ENCODE measurements around the gene ADGRB3.

ADGRB3 gene

GRCh38 chr6:68758559-68758958 is 123.5 kb downstream of the ADGRB3 start:
- TF ChIP-seq EGR1 (IDR thresholded peaks at IDR 0.05) (no peak), TEAD4 (IDR thresholded peaks at IDR 0.05) (no peak), REST (IDR thresholded peaks at IDR 0.05; ENCODE audit: low read depth) (no peak), TCF12 (IDR thresholded peaks at IDR 0.05; ENCODE audit: low read depth) (no peak), USF1 (IDR thresholded peaks at IDR 0.05) (no peak), NFIC (IDR thresholded peaks at IDR 0.05) (no peak), YY1 (IDR thresholded peaks at IDR 0.05; ENCODE audit: low read depth) (no peak), CEBPB (IDR thresholded peaks at IDR 0.05) (no peak), TAF1 (IDR thresholded peaks at IDR 0.05; ENCODE audit: low read depth) (no peak), RAD21 (IDR thresholded peaks at IDR 0.05; ENCODE audit: low read depth) (no peak), CREB1 (IDR thresholded peaks at IDR 0.05; ENCODE audit: low read depth) (no peak), FOXM1 (IDR thresholded peaks at IDR 0.05; ENCODE audit: borderline replicate concordance, low read depth) (no peak), ZBTB7A (IDR thresholded peaks at IDR 0.05; ENCODE audit: low read depth) (no peak)

GRCh38 chr6:68760485-68760884 is 125.4 kb downstream of the ADGRB3 start:
- TF ChIP-seq EGR1 (IDR thresholded peaks at IDR 0.05) = no peak
- no peak for TF ChIP-seq REST (IDR thresholded peaks at IDR 0.05; ENCODE audit: low read depth)
- no peak for TF ChIP-seq TEAD4 (IDR thresholded peaks at IDR 0.05)
- no peak for TF ChIP-seq USF1 (IDR thresholded peaks at IDR 0.05)
- TF ChIP-seq NFIC (IDR thresholded peaks at IDR 0.05) = no peak
- TF ChIP-seq TAF1 (IDR thresholded peaks at IDR 0.05; ENCODE audit: low read depth) = no peak
- no peak for TF ChIP-seq MAX (IDR thresholded peaks at IDR 0.05)
- no peak for TF ChIP-seq YY1 (IDR thresholded peaks at IDR 0.05; ENCODE audit: low read depth)
- no peak for TF ChIP-seq FOXM1 (IDR thresholded peaks at IDR 0.05; ENCODE audit: borderline replicate concordance, low read depth)
- TF ChIP-seq RAD21 (IDR thresholded peaks at IDR 0.05; ENCODE audit: low read depth) = no peak
- no peak for TF ChIP-seq EP300 (IDR thresholded peaks at IDR 0.05; ENCODE audit: borderline replicate concordance)
- TF ChIP-seq ZBTB7A (IDR thresholded peaks at IDR 0.05; ENCODE audit: low read depth) = no peak
- no peak for TF ChIP-seq TCF12 (IDR thresholded peaks at IDR 0.05; ENCODE audit: low read depth)

GRCh38 chr6:68760941-68761676 is 126.0 kb downstream of the ADGRB3 start:
- TF ChIP-seq FOXM1 (IDR thresholded peaks at IDR 0.05; ENCODE audit: borderline replicate concordance, low read depth) (no peak), REST (IDR thresholded peaks at IDR 0.05; ENCODE audit: low read depth) (no peak), RAD21 (IDR thresholded peaks at IDR 0.05; ENCODE audit: low read depth) (no peak), MAX (IDR thresholded peaks at IDR 0.05) (no peak), USF1 (IDR thresholded peaks at IDR 0.05) (no peak), TAF1 (IDR thresholded peaks at IDR 0.05; ENCODE audit: low read depth) (no peak), CREB1 (IDR thresholded peaks at IDR 0.05; ENCODE audit: low read depth) (no peak), TEAD4 (IDR thresholded peaks at IDR 0.05) (no peak), EGR1 (IDR thresholded peaks at IDR 0.05) (no peak), NFIC (IDR thresholded peaks at IDR 0.05) (no peak), ZBTB7A (IDR thresholded peaks at IDR 0.05; ENCODE audit: low read depth) (no peak), EP300 (IDR thresholded peaks at IDR 0.05; ENCODE audit: borderline replicate concordance) (no peak)

GRCh38 chr6:68761985-68762384 is 126.9 kb downstream of the ADGRB3 start:
- TF ChIP-seq RAD21 (IDR thresholded peaks at IDR 0.05; ENCODE audit: low read depth) = no peak
- no peak for TF ChIP-seq CREB1 (IDR thresholded peaks at IDR 0.05; ENCODE audit: low read depth)
- no peak for TF ChIP-seq TEAD4 (IDR thresholded peaks at IDR 0.05)
- no peak for TF ChIP-seq MAX (IDR thresholded peaks at IDR 0.05)
- TF ChIP-seq ZBTB7A (IDR thresholded peaks at IDR 0.05; ENCODE audit: low read depth) = no peak
- no peak for TF ChIP-seq EP300 (IDR thresholded peaks at IDR 0.05; ENCODE audit: borderline replicate concordance)
- no peak for TF ChIP-seq USF1 (IDR thresholded peaks at IDR 0.05)

All from Ishikawa (cell line).